HFFc6 (cell line): ENCODE data around the gene TM6SF1. TPM values are rescaled to one million over a fixed set of nuclear protein-coding genes. Genes with fewer than 3 reads are reported as not detected.
A peak's percentile ranks its signal among the peaks of the same experiment; 100 is the strongest.

Experiments
- DNase-seq: peaks from one replicate; pipeline ENCODE4 v3.0.0-alpha.2; 2018
- H3K27ac Mint-ChIP-seq: 2 replicates; pipeline ENCODE4 v1.8.0; 2020; ENCODE audit warnings: mild to moderate bottlenecking, mixed read lengths
- H3K27me3 Mint-ChIP-seq: 2 replicates; pipeline ENCODE4 v1.8.0; 2021; ENCODE audit warnings: mild to moderate bottlenecking, moderate library complexity, mixed read lengths; ENCODE audit not compliant: insufficient read depth
- H3K36me3 Mint-ChIP-seq: 2 replicates; pipeline ENCODE4 v1.8.0; 2021; ENCODE audit warnings: low read depth, mixed read lengths
- H3K4me1 Mint-ChIP-seq: 2 replicates; pipeline ENCODE4 v1.8.0; 2020; ENCODE audit warnings: low read depth, mixed read lengths
- H3K4me3 Mint-ChIP-seq: 2 replicates; pipeline ENCODE4 v1.8.0; 2020; ENCODE audit warnings: mild to moderate bottlenecking, moderate library complexity, mixed read lengths
- H3K9me3 Mint-ChIP-seq: 2 replicates; pipeline ENCODE4 v1.8.0; 2020; ENCODE audit warnings: mild to moderate bottlenecking, mixed read lengths
- total RNA-seq, 6 experiments: library from RNA; stranded (reverse); fragmentation: NEBNext Ultra II Directional; extraction: Animal tissue kit (Norgen Biotek cat#: 25700); gene quantifications; 2 replicates in 1 of 6; 3 replicates in 5 of 6; pipeline ENCODE4 v1.2.3, GENCODE V29; 2021
- TF ChIP-seq, protein P1 (sequence below): fragments of 200-600 bp; sonication (generic); IDR thresholded peaks from 2 replicates; pipeline ENCODE4 v1.5.0; 2021; ENCODE audit warnings: antibody characterized with exemption, mild to moderate bottlenecking

Gene TM6SF1
- total RNA-seq, 6 experiments from 2014 or later = 0.25 to 0.46 (median 0.42) TPM; not detected in 2

DNA sequence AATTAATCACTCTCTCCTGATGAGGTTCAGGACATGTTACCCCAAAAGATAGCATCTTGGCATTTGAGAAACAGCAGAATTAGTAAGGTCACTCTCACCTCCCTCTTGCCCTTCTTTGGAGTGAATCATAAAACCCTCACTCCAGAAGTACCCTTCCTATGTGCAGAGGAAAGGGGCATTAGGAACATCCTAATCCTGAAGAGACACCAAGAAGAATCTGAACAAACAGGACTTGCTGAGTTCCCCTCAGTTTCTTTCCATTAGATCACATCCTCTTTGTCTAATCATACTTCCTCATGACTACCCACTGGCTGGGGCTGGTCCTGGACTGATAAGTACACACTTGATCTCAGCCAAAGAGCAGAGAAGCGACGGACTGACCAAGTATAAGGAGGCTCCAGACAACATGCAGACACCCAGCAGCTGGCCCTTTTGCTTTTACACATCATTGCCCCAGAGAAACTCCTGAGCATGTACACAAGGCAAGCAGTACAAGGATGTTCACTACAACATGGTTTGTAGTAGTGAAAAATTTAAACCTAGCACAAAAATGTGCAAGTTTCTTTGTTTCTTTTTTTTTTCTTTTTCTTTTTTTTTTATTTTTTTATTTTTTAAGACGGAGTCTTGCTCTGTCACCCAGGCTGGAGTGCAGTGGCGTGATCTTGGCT lies 15.0 kb upstream of the TM6SF1 start:
- Mint-ChIP-seq H3K4me3 (peak overlapping the region; percentile 48; the same call in 1 of the 2 replicates), H3K27ac (peak overlapping the region; percentile 65; the same call in 1 of the 2 replicates), H3K9me3 (no peaks in the 10 kb centered on the region), H3K4me1 (peaks cover 16% of the 10 kb centered on the region), H3K36me3 (no peaks in the 10 kb centered on the region), H3K27me3 (peaks cover 7% of the 10 kb centered on the region)
- peak; percentile 26 for DNase-seq
- TF ChIP-seq, protein P1, sequence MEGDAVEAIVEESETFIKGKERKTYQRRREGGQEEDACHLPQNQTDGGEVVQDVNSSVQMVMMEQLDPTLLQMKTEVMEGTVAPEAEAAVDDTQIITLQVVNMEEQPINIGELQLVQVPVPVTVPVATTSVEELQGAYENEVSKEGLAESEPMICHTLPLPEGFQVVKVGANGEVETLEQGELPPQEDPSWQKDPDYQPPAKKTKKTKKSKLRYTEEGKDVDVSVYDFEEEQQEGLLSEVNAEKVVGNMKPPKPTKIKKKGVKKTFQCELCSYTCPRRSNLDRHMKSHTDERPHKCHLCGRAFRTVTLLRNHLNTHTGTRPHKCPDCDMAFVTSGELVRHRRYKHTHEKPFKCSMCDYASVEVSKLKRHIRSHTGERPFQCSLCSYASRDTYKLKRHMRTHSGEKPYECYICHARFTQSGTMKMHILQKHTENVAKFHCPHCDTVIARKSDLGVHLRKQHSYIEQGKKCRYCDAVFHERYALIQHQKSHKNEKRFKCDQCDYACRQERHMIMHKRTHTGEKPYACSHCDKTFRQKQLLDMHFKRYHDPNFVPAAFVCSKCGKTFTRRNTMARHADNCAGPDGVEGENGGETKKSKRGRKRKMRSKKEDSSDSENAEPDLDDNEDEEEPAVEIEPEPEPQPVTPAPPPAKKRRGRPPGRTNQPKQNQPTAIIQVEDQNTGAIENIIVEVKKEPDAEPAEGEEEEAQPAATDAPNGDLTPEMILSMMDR = no peak

DNA sequence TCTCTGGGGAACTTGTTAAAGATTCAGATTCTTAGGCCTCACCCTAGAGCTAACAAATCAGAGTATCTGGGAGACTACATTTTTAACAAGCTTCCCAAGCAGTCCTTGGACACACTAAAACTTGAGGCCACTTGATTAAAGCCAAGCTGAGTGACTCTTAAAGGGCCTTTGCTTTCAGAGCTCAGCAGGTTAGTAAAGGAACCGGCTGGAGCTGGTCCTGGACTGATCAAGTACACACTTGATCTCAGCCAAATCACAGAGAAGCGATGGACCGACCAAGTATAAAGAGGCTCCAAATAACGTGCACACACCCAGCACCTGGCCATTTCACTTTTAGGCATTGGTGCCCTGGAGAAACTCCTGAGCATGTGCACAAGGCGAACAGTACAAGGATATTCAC lies 12.9 kb upstream of the TM6SF1 start:
- H3K4me3 Mint-ChIP-seq = no peak overlapping the region
- TF ChIP-seq, protein P1 = no peak
- peaks cover 16% of the 10 kb centered on the region for H3K4me1 Mint-ChIP-seq
- H3K27ac Mint-ChIP-seq = no peak overlapping the region
- H3K9me3 Mint-ChIP-seq = peaks cover 9% of the 10 kb centered on the region
- no peaks in the 10 kb centered on the region for H3K36me3 Mint-ChIP-seq
- H3K27me3 Mint-ChIP-seq = peaks cover 4% of the 10 kb centered on the region; the same call in 1 of the 2 replicates
- DNase-seq = no peak

DNA sequence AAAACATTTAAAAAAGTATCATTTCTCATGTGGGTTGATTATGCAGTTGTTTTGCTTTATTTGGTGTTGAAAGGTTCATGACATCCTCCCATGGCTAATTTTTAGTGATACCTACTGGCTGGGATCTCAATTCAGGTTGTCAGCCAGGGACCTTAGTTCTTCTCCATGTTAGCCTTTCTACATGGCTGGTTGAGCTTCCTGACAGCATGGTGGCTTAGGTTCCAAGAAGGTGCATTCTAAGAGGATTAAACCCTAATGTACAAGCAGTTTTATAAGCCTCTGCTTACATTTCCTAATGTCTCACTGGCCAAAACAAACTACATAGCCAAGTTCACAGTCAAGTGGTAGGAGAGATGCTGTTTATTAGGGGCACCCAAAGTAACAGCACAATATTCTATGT lies 9.4 kb upstream of the TM6SF1 start:
- H3K27me3 Mint-ChIP-seq = peaks cover 15% of the 10 kb centered on the region
- TF ChIP-seq, protein P1 = no peak
- H3K4me3 Mint-ChIP-seq = no peak overlapping the region
- DNase-seq = no peak
- peaks cover 4% of the 10 kb centered on the region for H3K4me1 Mint-ChIP-seq
- H3K9me3 Mint-ChIP-seq = peaks cover 9% of the 10 kb centered on the region
- H3K27ac Mint-ChIP-seq = no peak overlapping the region
- H3K36me3 Mint-ChIP-seq = no peaks in the 10 kb centered on the region

GRCh38 chr15:83099290-83099689 lies 8.2 kb upstream of the TM6SF1 start:
- Mint-ChIP-seq H3K36me3 (no peaks in the 10 kb centered on the region), H3K27me3 (peaks cover 19% of the 10 kb centered on the region), H3K4me1 (no peaks in the 10 kb centered on the region), H3K9me3 (peaks cover 9% of the 10 kb centered on the region), H3K4me3 (no peak overlapping the region), H3K27ac (no peak overlapping the region)
- TF ChIP-seq, protein P1 = no peak
- no peak for DNase-seq

DNA sequence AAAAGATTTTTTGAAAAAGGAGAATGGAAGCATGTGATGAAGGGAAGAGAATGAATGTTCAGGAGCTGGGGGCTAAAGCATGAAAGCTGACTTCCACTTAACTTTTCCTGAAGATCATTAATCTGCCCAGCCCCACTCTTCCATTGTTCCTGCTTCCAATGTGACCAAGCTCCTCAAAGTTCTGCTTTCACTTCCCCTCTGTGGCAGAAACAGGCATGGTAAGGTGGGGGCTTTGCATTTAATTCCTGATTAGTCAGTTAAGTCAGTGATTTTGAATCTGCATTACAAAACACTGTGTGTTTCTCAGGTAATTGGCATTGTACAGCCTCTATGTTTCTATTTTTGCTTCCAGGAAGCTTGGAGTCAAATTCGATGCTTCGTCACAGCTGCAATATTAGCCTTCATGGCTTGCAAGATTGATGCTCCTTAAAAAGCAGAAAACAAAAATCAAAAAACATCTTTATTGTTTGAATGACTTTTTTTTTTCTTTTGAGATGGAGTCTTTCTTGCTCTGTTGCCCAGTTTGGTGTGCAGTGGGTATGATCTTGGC lies 7.3 kb upstream of the TM6SF1 start:
- no peak for DNase-seq
- Mint-ChIP-seq H3K27ac (no peak overlapping the region), H3K36me3 (no peaks in the 10 kb centered on the region), H3K4me3 (no peak overlapping the region), H3K27me3 (peaks cover 23% of the 10 kb centered on the region), H3K4me1 (no peaks in the 10 kb centered on the region), H3K9me3 (peaks cover 9% of the 10 kb centered on the region)
- TF ChIP-seq, protein P1 = no peak
